ENCODE results near the gene TMC1.

- TF ChIP-seq POLR2AphosphoS5 (IDR thresholded peaks at IDR 0.05), result no peak
- TF ChIP-seq POLR2A (IDR thresholded peaks at IDR 0.05), result no peak
Observed at GRCh38 chr9:72656021-72656420, 134.6 kb downstream of the TMC1 start.

Data from suprapubic skin (tissue), 4 donors.